CD4-positive, alpha-beta T cell treated with Interleukin-4 for 1 hour (primary cell): ENCODE results near the gene LRBA.
"Not testable (repeated sequence)": the region's sequence is repeated elsewhere in the genome, so short reads cannot be mapped to it uniquely, and the experiment has no call there.

Source experiments
- DNase-seq, 2 donors: peaks; one replicate each; pipeline ENCODE4 v3.0.0-alpha.2; 2020 to 2022

The LRBA gene

DNA sequence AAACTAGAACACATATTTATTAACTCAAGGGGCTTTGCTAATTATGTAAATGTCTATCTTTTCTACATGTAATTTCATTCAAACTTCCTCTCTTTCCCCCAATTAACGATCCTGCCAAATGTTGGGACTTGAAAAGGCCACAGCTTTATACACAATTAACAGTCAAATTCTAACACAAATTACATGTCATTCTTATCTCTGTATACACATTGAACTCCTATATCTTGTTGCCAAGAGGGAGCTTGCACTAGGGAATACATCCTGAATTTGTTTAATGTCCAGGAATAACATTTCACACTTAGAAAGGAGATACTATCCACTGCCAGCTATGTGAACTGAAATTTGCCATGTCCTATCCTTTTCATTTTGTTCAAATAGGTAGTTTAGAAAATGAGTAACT is 472.0 kb downstream of the LRBA start:
- DNase-seq: no peak

DNA sequence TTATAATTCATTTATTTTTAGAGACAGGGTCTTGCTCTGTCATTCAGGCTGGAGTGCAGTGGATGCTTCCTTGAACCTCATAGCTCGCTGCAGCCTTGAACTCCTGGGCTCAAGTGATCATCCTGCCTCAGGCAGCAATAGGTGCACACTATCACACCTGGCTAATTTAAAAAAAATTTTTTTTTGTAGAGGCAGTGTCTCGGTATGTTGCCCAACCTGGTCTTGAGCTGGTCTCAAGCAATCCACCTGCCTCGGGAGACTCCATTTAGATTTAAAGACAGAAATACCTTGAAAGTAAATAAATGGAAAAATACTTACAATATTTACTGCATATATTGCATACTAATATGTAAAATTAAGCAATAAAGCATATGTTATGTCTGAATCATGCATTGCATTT is 473.4 kb downstream of the LRBA start:
- DNase-seq: no peak

DNA sequence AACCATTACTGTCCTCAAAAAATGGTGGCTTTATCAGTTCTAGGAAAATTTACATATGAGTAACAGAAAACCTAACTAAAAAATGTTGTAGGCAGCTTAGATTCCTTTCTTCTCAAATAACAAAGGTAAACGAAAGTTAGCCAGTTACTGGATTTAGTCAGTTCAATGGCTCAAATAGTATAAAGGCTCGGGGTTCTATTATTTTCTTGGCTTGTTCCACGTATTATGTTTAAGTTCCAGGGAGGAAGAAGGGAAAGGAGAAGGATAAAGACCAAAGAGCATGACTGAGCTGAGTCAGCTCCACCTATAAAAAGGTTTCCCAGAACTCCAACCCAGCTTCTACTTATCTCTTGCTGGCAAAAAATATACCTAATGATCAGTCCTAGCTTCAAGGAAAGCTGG is 474.1 kb downstream of the LRBA start:
- DNase-seq: no peak

DNA sequence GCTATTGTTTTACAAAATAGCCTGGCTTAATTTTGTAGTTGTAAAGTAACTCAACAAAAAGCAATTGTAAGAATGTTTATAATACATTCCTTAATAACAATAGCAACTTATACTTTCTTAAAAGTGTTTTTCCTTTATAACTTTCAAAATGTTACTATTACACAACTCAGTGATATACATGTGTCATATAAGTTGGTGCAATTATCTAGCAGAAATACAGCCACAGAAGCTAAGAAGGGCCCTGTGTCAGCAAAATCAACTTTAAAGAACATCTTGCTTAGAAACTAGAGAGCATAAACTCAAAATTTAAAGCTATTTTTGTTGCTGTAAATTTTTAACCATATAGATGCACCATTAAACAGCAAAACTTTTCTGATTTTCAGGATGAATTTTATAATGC is 474.5 kb downstream of the LRBA start:
- DNase-seq: no peak

DNA sequence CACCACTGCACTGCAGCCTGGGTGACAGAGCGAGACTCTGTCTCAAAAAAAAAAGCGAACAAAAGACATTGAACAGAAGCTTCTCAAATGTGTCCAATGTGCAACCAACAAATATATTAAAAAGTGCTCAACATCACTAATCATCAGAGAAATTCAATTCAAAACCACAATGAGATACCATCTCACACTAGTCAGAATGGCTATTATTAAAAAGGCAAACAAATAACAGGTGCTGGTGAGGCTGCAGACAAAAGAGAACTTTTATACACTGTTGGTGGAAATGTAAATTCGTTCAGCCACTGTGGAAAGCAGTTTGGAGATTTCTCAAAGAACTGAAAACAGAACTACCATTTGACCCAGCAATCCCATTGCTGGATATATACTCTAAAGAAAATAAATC is 477.2 kb downstream of the LRBA start:
- not testable (repeated sequence) for DNase-seq

DNA sequence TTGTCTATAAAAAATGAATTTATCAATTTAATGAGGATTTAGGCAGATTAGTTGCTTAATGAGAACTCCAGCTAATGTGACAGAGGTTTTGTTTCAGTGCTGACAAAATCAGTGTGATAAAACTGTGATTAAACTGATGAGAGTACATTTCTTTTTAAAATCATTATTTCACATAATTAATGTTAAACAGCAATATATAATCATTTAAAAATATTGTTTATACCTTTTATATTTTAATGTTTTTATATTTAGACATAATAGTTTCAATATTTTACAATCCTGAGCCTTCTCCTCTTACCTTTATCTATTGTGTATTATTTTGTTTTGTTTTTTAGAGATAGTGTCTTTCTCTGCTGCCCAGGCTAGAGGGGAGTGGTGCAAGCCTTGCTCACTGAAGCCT is 480.3 kb downstream of the LRBA start:
- DNase-seq: no peak

DNA sequence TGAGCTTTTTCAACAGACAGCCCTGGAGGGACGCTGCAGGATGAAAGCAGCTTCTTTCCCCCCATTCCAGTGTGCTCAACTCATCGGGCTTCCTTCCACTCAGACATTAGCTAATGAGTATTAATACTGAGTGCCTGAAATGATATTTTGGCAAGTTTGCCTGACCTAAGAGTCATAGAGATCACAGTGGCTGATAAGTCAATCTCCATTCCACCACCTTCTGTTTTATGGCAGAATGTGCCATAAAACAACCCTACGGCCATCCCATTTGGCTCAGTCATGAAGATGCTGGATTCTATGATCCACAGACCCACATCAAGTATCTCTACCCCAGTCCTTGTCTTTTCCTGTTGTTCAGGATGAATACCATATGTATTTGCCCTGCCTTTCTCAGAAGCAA is 481.4 kb downstream of the LRBA start:
- DNase-seq: no peak

DNA sequence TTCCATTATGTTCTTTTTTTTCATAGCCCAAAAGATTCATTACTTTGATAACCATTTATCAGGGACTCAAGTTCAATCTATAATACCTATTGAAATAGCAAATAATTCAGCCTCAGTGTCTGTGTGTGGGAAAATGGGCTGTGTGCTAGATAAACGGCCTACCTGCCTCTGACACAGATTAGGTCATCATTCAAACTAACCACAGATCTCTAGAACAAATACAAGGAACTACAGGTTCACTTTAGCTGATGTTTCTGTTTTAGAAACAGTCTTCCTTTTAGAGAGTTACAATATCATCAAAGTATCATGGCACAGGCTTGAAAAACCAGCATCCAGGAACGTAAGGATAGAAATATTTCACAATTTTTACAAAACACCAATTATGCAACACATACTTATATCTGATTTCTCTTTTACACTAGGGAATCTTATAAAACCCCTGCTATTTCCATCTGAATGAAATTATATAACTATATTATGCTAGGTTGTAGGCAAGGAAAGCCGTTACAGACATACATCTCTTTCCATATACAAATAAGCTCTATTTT is 489.7 kb downstream of the LRBA start:
- DNase-seq: no peak

DNA sequence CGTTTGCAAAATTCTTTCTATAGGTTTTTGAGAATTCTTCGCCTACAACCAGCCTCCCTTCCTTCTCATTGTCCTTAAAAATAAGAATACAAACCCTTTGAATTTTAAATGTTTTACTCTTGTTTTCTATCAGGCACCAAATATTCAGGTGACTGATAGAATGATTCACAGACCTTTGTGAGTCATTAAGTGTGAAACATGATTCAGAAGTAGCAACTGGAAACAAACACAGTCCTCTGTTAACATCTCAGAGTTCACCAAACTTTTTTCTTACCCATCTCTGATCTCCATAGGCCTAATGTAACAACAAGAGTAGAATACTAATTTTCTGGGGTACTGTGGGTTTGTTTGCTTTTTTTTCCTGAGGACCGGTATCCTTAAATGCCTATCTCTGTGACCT is 496.5 kb downstream of the LRBA start:
- DNase-seq: no peak

DNA sequence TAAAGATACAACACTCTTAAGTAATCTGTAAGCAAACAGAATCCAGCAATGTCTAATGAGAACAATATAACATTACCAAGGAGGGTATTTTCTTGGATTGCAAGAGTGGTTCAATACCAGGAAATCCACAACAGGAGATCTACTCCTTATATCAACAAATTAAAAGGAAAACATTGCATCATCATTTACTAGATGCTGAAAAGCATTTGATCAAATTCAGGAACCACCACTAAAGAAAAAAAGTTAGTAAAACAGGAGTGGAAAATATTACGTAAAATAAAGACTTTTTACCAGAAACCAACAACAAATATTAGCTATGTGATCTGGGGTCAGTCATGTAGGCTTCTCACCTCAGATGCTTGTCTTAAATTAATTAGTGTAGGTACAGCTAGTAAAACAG is 499.9 kb downstream of the LRBA start:
- DNase-seq: no peak

DNA sequence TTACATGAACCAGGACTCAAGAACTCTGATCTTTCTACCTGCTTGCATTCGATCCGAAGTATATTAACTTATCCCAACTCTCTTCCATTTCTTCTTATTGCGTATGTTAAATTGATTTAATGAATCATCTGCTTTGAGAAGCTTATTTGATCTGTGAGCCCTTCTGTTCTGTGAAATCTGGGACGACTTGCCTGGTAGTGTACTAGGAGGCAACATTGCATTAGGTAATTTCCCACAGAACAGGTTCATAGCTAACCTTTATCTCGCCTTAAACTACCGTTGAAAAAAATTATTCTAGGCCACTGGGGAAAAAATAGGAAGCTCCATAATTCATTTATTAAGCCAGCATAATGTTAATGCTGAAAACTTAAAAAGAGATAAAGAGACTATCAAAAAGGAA is 500.4 kb downstream of the LRBA start:
- DNase-seq: no peak

DNA sequence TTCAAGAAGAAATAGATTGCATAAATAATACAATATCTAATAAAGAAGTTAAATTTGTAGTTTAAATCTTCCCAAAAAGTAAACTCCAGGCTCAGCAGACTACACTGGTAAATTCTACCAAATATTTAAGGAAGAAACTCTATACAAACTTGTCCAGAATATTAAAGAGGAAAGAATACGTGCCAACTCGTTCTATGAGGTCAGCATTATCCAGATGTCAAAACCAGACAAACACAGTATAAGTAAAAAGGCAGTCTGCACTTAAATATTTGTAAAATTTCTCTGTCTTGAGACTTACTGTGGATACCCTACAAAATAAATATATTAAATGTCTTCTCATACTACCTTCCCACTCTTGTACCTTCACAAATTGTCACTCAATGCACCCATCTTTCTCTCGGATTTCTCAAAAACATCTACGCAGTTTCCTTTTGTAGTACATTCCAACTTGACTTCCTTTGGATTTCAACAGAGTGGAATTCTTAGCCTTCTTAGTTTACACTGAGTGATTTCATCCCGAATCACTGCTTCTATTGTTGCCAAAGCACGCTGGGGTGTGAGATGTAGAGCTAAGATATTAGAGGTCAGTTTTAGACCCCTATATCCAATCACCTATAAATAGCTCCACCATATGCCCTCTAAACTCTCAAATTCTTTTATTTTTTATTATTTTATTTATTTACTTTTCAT is 504.8 kb downstream of the LRBA start:
- DNase-seq: no peak

DNA sequence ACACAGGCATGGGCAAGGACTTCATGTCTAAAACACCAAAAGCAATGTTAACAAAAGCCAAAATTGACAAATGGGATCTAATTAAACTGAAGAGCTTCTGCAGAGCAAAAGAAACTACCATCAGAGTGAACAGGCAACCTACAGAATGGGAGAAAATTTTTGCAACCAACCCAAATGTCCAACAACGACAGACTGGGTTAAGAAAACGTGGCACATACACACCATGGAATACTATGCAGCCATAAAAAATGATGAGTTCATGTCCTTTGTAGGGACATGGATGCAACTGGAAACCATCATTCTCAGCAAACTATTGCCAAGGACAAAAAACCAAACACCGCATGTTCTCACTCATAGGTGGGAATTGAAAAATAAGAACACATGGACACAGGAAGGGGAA is 507.4 kb downstream of the LRBA start:
- DNase-seq: not testable (repeated sequence)

DNA sequence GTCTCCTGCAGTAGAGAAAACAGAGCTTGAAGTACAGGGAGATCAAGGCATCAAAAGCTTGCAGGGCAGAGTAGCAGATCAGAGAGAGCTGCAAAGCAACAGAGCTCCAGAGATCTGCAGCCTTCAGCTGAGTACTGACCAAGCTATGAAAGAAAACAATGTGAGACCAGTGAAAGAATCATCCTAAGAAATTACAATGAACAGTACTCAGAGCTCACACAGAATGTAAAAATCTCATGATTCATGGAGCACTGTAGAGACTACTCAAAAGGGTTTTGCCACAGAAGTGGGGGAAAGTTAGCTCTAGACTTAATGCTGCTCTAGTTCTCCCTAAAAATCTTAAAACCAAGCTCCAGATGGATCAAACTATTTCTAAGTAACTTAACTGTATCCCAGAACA is 513.1 kb downstream of the LRBA start:
- no peak for DNase-seq

DNA sequence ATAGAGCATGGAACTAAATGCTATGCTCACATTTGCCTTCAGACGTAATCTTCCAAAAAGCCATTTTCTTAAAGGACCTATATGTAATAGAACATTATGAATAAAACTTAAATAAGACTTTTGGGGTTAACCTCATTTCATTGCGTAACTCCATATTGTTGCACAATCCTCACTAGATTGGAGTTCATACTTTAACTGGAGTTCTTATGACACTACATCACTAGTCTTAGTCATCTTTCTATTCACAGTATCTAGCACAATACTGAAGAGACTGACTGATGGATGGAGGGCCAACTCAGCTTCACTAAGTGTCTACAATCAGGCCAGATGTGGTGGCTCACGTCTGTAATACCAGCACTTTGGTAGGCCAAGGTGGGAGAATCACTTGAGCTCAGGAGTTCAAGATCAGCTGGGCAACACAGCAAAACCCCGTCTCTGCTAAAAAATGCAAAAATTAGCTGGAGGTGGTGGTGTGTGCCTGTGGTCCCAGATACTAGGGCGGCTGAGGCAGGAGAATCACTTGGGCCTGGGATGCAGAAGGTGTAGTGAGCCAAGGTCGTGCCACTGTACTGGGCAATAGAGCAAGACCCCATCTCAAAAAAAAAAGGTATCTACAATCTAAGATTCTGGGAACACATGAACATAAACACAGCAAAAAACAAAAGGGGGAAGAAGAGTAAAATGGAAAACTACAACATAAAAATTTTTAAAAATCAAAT is 513.9 kb downstream of the LRBA start:
- no peak for DNase-seq

DNA sequence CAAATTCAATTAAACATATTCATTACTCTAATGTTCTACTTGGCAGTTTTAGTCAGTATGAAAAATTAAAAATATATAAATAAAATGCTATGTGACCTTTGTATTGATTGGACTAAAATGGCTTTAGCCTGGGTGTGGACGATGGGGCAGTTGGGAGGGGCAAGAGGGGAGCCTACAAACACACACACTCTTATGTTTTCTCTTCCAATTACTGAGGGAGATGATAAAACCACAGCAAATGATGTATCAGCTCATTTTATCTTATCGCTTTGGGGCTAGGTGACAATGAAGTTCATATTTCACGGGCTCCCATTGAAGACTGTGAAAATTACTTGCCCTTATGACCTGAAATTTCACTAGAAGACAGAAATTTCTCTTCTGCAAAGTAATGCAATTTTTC is 517.5 kb downstream of the LRBA start:
- no peak for DNase-seq

DNA sequence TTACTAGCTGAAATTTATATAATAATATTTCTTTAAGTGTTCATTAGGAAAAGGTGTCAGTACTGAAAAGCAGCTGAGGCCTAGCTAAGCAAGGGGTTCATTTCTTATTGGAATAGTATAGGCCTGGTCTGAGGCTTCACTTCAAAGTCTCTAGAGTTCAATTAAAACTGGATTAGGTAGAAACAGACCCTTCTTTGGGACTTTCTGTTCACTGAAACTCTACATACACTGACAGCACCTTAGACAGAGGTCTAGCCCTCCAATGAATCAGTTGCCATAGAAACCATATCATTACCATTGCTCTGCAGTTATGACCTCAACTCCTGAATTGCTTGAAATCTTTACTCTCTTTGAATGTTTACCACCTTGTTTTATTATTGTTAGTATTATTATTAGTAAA is 519.5 kb downstream of the LRBA start:
- no peak for DNase-seq

DNA sequence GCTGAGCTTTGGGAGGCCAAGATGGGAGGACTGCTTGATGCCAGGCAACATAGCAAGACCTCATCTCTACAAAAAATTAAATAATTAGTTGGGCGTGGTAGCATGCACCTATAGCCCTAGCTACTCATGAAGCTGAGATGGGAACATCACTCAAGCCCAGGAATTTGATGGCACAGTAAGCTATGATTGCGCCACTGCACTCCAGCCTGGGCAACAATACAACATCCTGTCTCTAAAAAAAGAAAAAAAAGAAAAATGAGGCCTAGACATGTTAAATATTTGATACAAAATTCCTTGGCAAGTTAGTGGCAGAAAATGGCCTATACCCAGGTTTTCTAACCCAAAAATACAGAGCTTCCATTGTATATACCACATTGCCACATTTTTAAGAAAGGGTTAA is 521.2 kb downstream of the LRBA start:
- no peak for DNase-seq

DNA sequence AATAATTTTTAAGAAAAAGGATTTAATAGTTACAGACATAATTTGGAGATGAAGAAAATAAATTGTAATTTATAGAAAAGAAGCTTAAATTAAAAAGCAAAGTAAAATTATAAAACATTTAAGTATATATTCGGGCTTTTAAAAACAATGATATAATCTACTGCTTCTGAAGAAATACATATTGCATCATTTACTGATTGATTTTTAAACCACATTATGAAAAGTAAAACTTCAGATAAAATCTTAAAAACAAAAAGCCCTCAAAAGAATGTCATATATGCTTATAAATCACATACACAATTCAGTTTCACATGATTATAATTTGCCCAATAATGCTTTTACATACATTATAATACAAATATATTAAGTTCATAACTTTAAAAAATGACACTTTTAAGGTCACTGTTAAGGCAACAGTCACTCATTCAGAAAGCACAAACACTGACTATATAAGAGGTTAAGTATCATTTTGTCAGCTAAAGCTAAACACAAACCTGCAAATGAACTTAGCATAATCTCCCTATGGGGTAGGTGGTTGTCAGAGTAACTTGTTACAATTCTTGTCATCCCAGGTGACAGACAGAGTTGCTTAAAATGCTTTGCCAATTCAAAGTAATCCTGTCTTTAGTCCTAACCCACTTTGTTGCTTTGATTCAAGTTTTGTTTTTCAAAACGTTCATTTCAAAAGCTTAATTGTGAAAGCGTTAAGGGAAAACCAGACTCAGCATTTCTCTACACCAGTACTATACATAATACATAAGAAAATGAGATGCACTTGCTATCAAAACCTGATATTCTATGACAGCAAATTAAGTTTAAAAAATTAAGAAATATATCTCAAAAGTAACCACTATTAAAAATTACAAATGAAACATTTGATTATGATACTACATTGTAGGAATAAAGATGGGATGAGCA is 523.7 kb downstream of the LRBA start:
- DNase-seq: no peak

DNA sequence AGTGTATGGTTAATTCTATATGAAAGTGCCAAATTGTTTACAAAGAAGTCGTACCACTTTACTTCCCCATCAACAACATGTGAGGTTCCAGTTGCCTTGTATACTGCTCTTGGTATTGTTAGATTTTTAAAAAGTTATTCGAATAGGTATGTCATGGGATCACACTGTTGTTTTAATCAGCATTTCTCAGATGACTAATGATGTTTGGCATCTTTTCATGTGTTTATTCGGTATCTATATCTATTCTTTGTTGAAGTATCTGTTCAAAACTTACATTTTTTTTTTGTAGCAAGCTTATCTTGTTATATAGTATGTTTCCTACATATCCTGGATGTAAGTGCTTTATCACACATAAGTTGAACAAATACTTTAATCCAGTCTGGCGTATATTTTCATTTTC is 532.5 kb downstream of the LRBA start:
- no peak for DNase-seq

DNA sequence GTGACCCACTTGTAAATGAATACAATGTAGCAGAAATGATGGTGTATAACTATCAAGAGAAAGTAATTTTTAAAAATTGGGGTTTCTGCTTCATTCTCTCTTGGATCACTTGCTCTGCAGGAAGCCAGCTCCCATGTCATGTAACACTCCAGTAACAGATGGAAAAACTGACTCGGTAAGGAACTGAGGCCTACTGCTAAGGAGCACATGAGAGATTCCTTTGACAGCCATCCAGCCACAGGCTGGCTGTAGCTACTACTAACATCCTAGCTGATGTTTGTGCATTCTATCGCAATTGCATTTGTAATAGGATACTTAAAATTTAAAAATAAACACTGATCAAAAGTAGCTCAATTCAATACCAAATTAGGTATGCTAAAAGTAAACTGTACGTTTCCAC is 535.4 kb downstream of the LRBA start:
- DNase-seq: no peak

DNA sequence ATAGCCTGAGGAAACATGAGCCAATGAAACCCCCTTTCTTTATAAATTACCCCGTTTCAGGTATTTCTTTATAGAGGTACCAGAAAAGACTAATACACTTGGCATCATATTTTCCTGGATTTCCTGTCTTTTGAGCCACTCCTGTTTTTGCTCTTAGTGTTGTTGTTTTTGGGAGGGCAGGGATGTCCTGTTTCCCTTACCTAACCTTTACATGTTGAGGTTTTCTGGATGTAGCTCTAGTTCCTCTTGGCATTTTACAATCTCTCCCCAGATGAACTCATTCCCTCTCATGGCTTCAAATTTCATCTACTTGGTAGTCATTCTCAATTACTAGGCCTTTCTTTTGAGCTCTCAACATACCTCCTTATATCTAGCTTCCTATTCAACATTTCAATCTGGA is 537.2 kb downstream of the LRBA start:
- DNase-seq: no peak

DNA sequence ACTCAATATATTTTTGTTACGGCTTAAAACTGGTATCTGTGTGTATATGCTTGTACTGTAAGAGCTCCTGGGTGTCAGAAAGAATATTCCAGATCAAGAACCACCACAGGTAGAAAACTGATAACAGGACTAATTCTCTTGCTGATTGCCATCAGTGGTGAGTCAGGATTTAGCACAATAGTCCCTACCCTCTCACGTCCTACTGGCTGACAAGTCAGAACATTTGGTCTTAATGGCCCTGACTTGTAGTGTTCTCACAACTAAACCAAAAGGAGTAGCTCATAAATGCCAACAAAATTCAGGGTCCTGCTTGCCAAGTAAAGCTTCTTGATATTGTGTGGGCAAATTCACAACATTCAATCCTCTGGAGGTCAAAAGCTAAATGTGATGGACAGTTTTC is 538.3 kb downstream of the LRBA start:
- DNase-seq: no peak

DNA sequence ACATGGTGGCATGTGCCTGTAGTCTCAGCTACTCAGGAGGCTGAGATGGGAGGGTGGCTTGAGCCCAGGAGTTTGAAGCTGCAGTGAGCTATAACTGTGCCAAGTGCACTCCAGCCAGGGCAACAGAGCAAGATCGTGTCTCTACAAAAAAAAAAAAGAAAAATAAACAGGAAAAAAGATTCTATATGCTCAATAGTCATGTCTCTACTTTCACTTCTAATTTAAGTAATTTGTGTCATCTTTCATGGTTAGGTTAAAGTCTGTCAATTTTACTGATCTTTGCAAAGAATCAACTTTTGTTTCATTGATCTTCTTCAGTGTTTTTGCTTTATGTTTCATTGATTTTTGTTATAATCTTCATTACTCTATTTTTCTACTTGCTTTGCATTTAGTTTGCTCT is 539.3 kb downstream of the LRBA start:
- no peak for DNase-seq
